Adrenal gland (tissue), 12 donors: ENCODE results near the gene TPO. TPM values are rescaled to one million over a fixed set of nuclear protein-coding genes. Genes with fewer than 3 reads are reported as not detected.
A peak's percentile ranks its signal among the peaks of the same experiment; 100 is the strongest.

Source experiments
- DNase-seq, 7 donors: peaks; one replicate each; pipeline ENCODE4 v3.0.0-alpha.2; 2019 to 2020
- H3K27ac ChIP-seq, 5 donors: fragments of 200-600 bp; sonication (generic) in 4 of 5; 1 replicate in 3 of 5; 2 replicates in 2 of 5; pipeline versions ENCODE4 v1.5.1 to v1.8.0; 2016 to 2020; ENCODE audit warnings: mild to moderate bottlenecking in 1 of 5
- H3K27me3 ChIP-seq: fragments of 200-600 bp; 2 replicates; pipeline ENCODE4 v1.8.0; 2021
- H3K36me3 ChIP-seq, 2 donors: fragments of 200-600 bp; replicated peaks in 1 of 2; 1 replicate in 1 of 2; 2 replicates in 1 of 2; pipeline versions ENCODE4 v1.5.1 to v1.8.0; 2018 to 2022
- H3K4me1 ChIP-seq, 2 donors: fragments of 200-600 bp; replicated peaks in 1 of 2; 1 replicate in 1 of 2; 2 replicates in 1 of 2; pipeline versions ENCODE4 v1.5.1 to v1.8.0; 2018 to 2021
- H3K4me3 ChIP-seq, 4 donors: fragments of 200-600 bp; sonication (generic) in 3 of 4; one replicate each; pipeline ENCODE4 v1.5.1; 2016 to 2018
- H3K9me3 ChIP-seq, 3 donors: fragments of 200-600 bp; sonication (generic) in 1 of 3; replicated peaks in 1 of 3; 1 replicate in 2 of 3; 2 replicates in 1 of 3; pipeline versions ENCODE4 v1.5.1 to v1.8.0; 2016 to 2021
- POLR2A ChIP-seq, 2 donors: fragments of 450-650 bp; IDR thresholded peaks; one replicate each; pipeline ENCODE4 v1.6.1; 2017; ENCODE audit warnings: antibody characterized with exemption in 2 of 2, mild to moderate bottlenecking in 2 of 2, moderate library complexity in 1 of 2
- WGBS, 4 donors: extraction: QIAGEN DNeasy Blood & Tissue Kit in 2 of 4; methylation state at CpG; one replicate each; pipeline versions ENCODE4 v1.1.5 to v1.1.7; 2013 to 2017; 5-methylcytosine and 5-hydroxymethylcytosine counted together
- intact Hi-C, 2 donors: fragments of 100-400 bp; cut with DNase I; formaldehyde crosslinking; loops; one replicate each; pipeline versions ENCODE4 v1.14.1 to v1.15.0; 2022 to 2023
- polyA plus RNA-seq, 3 donors: library from polyadenylated mRNA; stranded (reverse); fragments of 200-250 nt in 2 of 3; fragments of 350-450 nt in 1 of 3; fragmentation: Illumina TruSeq in 1 of 3; extraction: RNeasy Lipid Tissue Mini Kit (QIAGEN cat#74804) in 1 of 3; gene quantifications; one replicate each; pipeline ENCODE4 v1.2.3, GENCODE V29; 2013 to 2014
- total RNA-seq, 9 donors: library from RNA; depleted of rRNA in 4 of 9; stranded (reverse); fragments of >200 nt in 4 of 9; fragments of 120-200 nt in 1 of 9; fragmentation: NEBNext Ultra II Directional in 1 of 9; extraction: Animal tissue kit (Norgen Biotek cat#: 25700) in 1 of 9; gene quantifications; one replicate each; pipeline versions ENCODE4 v1.1.0 to v1.2.4, GENCODE V29; 2013 to 2023
- TF ChIP-seq, protein P1 (sequence below), 6 experiments: fragments of 450-650 bp in 4 of 6; fragments of 200-600 bp in 2 of 6; sonication (generic) in 1 of 6; IDR thresholded peaks; 1 replicate in 5 of 6; 2 replicates in 1 of 6; pipeline versions ENCODE4 v1.5.1 to v1.8.0; 2016 to 2021; ENCODE audit warnings: antibody characterized with exemption in 6 of 6, mild to moderate bottlenecking in 2 of 6, moderate library complexity in 1 of 6
- donor health status: healthy with polysubstance abuse.
- donor health status: Bipolar disorder and iron deficiency.
- donor health status: DM: yes; HTN: yes; CAD: no.
- donor health status: DM: no; HTN: no; CAD: no.
- donor health status: DM: no; HTN: no; CAD: no.
- donor health status: DM: yes; HTN: yes; CAD: no.

TPO gene
- total and polyA plus RNA-seq, 12 donors: 0.08 to 16.0 (median 1.6) TPM; not detected in 8

DNA sequence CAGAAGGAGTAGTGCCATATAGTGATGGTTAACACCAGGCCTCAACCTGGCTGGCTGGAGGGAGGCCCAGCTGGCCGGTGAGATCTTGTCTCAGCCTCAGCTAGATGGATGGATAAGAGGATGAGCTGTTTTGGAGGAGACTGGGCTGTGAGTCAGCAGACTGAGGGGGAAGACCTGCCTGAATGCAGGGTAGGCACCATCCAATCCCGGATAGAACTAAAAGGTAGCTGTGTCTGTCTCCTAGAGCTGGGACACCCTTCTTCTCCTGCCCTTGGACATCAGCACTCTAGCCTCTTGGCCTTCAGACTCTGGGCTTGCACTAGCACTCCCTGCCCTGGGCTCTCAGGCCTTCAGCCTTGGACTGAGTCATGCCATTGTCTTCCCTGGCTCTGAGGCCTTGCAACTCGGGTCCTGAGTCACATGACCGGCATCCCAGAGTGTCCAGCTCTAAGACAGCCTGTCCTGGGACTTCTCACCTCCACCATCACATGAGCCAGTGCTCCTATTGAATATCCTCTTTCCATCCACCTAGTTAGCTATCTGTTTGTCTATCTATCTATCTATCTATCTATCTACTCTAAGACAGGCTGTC, 131.3 kb downstream of the TPO start:
- peak in 5 of 7 donors; percentile 30 to 55 (median 42) for DNase-seq
- Histone ChIP-seq H3K27me3 (no peaks in the 10 kb centered on the region), H3K9me3 (no peaks in the 10 kb centered on the region), H3K27ac (no peak overlapping the region), H3K4me1 (no peaks in the 10 kb centered on the region), H3K4me3 (no peak overlapping the region), H3K36me3 (no peaks in the 10 kb centered on the region)
- TF ChIP-seq, protein P1, sequence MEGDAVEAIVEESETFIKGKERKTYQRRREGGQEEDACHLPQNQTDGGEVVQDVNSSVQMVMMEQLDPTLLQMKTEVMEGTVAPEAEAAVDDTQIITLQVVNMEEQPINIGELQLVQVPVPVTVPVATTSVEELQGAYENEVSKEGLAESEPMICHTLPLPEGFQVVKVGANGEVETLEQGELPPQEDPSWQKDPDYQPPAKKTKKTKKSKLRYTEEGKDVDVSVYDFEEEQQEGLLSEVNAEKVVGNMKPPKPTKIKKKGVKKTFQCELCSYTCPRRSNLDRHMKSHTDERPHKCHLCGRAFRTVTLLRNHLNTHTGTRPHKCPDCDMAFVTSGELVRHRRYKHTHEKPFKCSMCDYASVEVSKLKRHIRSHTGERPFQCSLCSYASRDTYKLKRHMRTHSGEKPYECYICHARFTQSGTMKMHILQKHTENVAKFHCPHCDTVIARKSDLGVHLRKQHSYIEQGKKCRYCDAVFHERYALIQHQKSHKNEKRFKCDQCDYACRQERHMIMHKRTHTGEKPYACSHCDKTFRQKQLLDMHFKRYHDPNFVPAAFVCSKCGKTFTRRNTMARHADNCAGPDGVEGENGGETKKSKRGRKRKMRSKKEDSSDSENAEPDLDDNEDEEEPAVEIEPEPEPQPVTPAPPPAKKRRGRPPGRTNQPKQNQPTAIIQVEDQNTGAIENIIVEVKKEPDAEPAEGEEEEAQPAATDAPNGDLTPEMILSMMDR (IDR thresholded peaks at IDR 0.05): no peak
- TF ChIP-seq POLR2A (IDR thresholded peaks at IDR 0.05): no peak
- 46 to 67% (median 48%) methylated on average over 1 to 4 of the region's 4 CpGs for WGBS, 4 donors
- intact Hi-C loops: loop anchor here (5.0 to 10.0 kb wide), 3 partner anchors 690 to 832 kb away; no protein-coding TSS in a partner anchor

DNA sequence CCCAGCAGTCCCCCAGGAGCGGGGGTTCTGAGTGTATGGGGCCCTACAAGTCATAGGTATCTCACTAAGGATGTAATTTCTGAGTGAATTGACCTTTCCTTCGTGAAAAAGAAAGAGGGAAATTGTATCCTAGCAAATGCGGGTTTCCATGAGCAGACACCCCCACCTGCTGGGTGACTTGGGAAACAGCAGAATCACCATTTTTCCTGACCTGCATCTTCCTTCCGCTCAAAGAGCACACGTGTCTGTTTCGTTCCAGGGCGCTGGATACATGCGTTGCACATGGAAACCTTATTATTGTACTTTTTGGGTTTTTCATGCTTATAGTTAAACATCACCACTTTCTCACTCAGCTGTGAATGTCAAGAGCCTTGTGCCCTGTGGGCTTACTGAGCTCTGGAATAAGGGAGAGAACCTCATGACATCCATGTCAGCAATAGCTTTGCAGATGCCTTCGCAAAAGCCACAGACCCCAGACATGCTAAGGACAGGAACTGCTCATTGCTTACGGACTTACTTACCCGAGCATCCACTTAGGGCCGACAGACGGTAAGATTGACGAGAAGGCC, 132.8 kb downstream of the TPO start:
- no peaks in the 10 kb centered on the region for H3K4me1 ChIP-seq
- no peak overlapping the region for H3K27ac ChIP-seq
- DNase-seq: peak in 6 of 7 donors; percentile 21 to 71 (median 52)
- no peaks in the 10 kb centered on the region for H3K27me3 ChIP-seq
- H3K9me3 ChIP-seq: no peaks in the 10 kb centered on the region
- intact Hi-C loops: loop anchor here (5.0 to 10.0 kb wide), 3 partner anchors 691 to 834 kb away; no protein-coding TSS in a partner anchor
- no peak overlapping the region for H3K4me3 ChIP-seq
- 12 to 28% (median 25%) methylated on average over 9 to 14 of the region's 14 CpGs for WGBS, 4 donors
- no peak for TF ChIP-seq POLR2A (IDR thresholded peaks at IDR 0.05)
- TF ChIP-seq, protein P1 (IDR thresholded peaks at IDR 0.05): peak; percentile 67 to 82 (median 76)
- no peaks in the 10 kb centered on the region for H3K36me3 ChIP-seq

DNA sequence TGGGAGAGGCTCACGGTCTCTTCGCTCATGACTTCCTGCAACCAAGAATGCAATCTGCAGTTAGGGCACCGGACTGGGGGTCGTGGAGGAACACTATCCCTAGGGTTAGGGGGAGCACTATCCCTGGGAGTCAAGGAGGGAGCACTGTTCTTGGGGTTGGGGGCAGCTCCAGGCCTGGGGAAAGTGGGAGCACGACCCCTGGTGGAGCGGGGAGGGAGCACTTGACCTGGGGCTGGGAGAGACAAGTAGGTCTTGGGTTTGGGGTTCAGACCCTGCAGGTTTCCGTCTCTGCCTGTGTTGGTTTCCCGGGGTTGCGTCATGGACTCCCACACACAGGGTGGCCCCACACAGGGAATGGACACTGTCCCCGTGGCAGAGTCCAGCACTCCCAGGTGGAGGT, 133.6 kb downstream of the TPO start:
- Histone ChIP-seq H3K27me3 (no peaks in the 10 kb centered on the region), H3K36me3 (no peaks in the 10 kb centered on the region), H3K27ac (no peak overlapping the region), H3K4me1 (no peaks in the 10 kb centered on the region), H3K9me3 (no peaks in the 10 kb centered on the region), H3K4me3 (no peak overlapping the region)
- intact Hi-C loops: loop anchor here (5.0 to 10.0 kb wide), 3 partner anchors 692 to 835 kb away; no protein-coding TSS in a partner anchor
- no peak for TF ChIP-seq POLR2A (IDR thresholded peaks at IDR 0.05)
- TF ChIP-seq, protein P1 (IDR thresholded peaks at IDR 0.05): no peak
- 73 to 86% (median 78%) methylated on average over 5 to 10 of the region's 10 CpGs for WGBS, 4 donors
- DNase-seq: no peak

DNA sequence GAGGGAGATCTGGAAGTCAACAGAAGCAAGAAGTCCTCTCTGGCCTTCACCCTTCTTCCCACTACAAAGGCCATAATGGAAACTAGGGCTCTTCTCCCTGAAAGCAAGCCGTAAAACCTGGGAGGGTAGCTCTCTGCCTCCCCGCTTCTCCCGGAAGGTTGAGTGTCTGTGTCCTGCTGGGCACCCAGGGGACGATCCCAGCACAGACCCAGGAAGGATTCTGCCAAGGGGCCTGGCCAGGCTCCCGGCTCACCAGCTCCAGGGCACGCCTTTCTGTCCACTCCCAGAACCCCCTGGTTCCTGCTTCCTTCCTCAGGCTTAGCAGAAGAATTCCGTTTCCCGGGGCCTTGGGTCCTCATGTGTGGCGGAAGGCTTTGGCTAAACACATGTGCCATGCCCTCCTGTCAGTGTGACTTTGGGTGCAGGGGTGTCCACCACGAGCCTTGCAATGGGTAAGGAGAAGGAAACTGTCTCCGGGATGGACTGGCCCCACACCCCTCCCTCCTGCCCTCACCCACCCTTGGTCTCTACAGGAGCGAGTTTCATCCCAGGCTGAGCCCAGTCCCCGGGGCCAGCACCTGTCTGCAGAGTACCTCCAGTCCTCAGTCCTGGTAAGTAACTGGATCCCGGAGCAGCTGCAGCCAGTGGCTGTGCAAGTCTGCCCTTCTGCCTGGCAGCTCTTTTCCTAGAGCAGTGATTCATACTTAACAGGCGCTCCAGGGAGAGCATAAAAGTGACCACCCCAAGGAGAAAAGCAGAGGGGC, 135.8 kb downstream of the TPO start:
- WGBS, 4 donors: 81 to 88% (median 84%) methylated on average over 4 to 15 of the region's 15 CpGs
- TF ChIP-seq POLR2A (IDR thresholded peaks at IDR 0.05): no peak
- no peak for DNase-seq
- intact Hi-C loops: loop anchor here (5.0 to 10.0 kb wide), 3 partner anchors 694 to 837 kb away; no protein-coding TSS in a partner anchor
- Histone ChIP-seq H3K27ac (no peak overlapping the region), H3K4me1 (no peaks in the 10 kb centered on the region), H3K4me3 (no peak overlapping the region), H3K36me3 (no peaks in the 10 kb centered on the region), H3K27me3 (no peaks in the 10 kb centered on the region), H3K9me3 (no peaks in the 10 kb centered on the region)
